GM10266 (cell line): ENCODE results near the gene RTN3.

ENCODE experiments used
- DNase-seq: peaks from one replicate; pipeline ENCODE4 v3.0.0; 2012; ENCODE audit errors: extremely low spot score
- TF ChIP-seq, protein P1 (sequence below): IDR thresholded peaks from 2 replicates; pipeline ENCODE4 v1.5.1; 2012; ENCODE audit warnings: mild to moderate bottlenecking, low read depth; ENCODE audit not compliant: control insufficient read depth, insufficient read depth; ENCODE audit errors: missing control alignments

Gene RTN3

DNA sequence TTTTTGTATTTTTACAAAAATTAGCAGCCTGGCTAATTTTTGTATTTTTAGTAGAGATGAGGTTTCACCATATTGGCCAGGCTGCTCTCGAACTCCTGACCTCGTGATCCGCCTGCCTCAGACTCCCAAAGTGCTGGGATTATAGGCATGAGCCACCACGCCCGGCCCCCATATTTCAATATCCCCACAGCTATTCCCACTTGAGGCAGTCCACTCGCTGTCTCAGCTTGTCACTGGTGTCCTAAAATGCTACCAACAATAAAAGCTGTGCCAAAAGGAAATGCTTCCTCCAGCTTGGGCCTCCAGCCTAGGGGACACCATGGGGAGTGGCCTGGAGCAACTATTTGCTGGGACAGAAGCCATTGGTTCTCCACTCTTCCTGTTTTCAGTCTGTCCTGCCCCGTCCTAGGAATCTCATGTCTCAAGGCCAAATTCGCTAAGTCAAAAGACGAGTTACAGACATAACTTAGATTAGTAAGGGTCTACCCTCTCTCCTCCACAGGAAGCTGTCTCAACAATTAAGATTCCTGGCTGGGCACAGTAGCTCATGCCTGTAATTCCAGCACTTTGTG, 124.6 kb downstream of the RTN3 start:
- DNase-seq = no peak
- TF ChIP-seq, protein P1, sequence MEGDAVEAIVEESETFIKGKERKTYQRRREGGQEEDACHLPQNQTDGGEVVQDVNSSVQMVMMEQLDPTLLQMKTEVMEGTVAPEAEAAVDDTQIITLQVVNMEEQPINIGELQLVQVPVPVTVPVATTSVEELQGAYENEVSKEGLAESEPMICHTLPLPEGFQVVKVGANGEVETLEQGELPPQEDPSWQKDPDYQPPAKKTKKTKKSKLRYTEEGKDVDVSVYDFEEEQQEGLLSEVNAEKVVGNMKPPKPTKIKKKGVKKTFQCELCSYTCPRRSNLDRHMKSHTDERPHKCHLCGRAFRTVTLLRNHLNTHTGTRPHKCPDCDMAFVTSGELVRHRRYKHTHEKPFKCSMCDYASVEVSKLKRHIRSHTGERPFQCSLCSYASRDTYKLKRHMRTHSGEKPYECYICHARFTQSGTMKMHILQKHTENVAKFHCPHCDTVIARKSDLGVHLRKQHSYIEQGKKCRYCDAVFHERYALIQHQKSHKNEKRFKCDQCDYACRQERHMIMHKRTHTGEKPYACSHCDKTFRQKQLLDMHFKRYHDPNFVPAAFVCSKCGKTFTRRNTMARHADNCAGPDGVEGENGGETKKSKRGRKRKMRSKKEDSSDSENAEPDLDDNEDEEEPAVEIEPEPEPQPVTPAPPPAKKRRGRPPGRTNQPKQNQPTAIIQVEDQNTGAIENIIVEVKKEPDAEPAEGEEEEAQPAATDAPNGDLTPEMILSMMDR = no peak
